D341Med (cell line): Measurements from ENCODE around the gene PRAMEF8.
"Not testable (repeated sequence)": the region's sequence is repeated elsewhere in the genome, so short reads cannot be mapped to it uniquely, and the experiment has no call there.

Experiments used
- DNase-seq: peaks from one replicate; pipeline ENCODE4 v3.0.0; 2012; ENCODE audit warnings: low spot score

Gene PRAMEF8

DNA sequence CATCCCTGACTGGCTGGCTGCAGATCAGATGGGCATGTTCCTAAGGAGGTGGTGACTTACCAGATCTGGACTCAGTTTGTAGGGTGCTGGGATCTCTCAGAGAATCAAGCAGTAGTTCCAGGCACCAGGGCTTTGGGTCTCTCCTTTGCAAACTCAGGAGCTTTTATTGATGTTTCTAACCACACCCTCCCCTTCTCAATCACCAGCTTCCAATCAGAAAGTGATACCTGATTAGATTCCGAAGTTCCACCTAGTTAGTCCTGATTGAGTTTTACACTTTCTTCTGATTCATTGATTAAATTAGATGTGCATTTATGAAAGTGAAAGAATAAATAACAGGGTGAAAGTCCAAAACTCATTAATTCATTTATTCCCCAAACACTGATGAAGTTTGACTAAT is at the start of gene PRAMEF8:
PRAMEF8 (minus strand) TSS at position 101 of the 400 bp plus-strand sequence. CDS start 1,046 bp downstream, outside the sequence.
- DNase-seq, result not testable (repeated sequence)

DNA sequence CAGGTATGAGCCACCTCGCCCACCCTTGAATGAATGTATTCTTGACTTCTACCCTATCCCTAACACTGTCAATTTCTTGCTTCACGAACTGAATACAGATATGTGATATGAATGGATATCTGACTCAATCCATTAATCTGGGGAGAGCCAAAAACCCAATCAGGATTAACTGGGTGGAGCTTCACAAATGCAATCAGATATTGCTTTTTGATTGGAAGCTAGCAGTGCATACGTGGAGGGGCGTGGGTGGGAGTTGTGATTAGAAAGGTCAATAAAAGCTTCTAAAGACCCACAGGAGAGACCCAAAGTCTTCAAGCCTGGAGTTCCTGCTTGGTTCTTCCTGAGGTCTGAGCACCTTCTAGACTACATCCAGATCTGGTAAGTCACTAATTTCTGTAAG is 30.3 kb upstream of the PRAMEF8 start, which contains the start of gene PRAMEF15:
PRAMEF15 (plus strand) TSS at position 301 of the 400 bp plus-strand sequence. CDS start 2,827 bp downstream, outside the sequence.
- DNase-seq, result not testable (repeated sequence)

DNA sequence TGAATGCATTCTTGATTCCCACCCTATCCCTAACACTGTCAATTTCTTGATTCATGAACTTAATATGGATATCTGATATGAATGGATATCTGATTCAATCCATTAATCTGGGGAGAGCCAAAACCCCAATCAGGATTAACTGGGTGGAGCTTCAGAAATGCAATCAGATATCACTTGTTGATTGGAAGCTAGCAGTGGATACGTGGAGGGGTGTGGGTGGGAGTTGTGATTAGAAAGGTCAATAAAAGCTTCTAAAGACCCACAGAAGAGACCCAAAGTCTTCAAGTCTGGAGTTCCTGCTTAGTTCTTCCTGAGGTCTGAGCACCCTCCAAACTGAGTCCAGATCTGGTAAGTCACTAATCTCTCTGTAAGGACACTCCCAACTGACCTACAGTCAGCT is 18.3 kb upstream of the PRAMEF8 start, which contains the start of gene PRAMEF33:
PRAMEF33 (plus strand) TSS at position 301 of the 400 bp plus-strand sequence. CDS start 2,416 bp downstream, outside the sequence.
- not testable (repeated sequence) for DNase-seq

DNA sequence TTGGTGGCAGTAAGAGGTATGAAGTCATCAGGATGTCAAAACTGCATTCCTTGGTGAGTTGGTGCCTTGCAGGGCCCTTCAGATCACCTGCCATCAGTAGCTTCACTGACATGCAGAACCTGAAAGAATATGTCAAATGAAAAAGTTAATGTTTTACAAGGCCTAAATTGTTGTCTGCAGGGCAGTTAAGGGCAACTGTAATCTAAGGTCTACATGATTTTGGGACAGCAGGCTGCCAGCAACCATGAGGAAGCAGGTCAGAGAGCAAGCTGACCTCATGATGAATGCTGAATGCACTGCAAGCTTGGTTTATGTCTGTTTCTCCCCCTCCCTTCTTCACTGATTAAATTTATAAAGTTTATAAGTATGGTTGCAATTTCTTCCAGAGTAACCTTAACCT is 17.3 kb upstream of the PRAMEF8 start:
- not testable (repeated sequence) for DNase-seq

DNA sequence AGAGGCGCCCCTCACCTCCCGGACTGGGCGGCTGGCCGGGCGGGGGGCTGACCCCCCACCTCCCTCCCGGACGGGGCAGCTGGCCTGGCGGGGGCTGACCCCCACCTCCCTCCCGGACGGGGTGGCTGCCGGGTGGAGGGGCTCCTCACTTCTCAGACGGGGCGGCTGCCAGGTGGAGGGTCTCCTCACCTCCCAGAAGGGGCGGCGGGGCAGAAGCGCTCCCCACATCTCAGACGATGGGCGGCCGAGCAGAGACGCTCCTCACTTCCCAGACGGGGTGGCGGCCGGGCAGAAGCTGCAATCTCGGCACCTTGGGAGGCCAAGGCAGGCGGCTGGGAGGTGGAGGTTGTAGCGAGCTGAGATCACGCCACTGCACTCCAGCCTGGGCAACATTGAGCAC is 13.8 kb upstream of the PRAMEF8 start:
- not testable (repeated sequence) for DNase-seq

DNA sequence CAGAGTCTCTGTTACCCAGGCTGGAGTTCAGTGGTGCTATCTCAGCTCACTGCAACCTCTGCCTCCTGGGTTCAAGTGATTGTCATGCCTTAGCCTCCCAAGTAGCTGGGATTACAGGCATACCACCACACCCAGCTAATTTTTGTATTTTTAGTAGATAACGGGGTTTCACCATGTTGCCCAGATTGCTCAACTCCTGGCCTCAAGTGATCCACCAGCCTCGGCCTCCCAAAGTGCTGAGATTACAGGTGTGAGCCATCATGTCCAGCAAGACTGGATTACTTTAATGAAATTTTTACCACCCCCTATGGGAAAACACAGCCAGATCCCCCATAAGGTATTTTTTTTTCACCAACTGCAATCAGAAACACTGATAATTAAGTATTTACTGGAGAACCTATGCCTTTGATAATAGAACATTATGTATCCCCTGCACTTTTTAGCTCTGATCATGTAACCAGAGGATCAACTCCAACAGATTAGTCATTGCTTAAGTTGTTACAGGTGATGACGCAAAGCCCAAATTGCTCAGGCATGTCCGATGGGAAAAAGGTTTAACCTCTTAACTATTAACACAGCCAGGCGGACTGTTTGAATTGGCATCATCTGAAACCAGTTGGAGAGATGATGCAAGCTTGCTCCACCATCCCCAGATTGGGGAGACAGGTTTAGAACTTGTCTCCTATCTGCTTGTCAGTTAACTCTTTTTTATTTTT is 12.4 kb upstream of the PRAMEF8 start:
- DNase-seq, result not testable (repeated sequence)

DNA sequence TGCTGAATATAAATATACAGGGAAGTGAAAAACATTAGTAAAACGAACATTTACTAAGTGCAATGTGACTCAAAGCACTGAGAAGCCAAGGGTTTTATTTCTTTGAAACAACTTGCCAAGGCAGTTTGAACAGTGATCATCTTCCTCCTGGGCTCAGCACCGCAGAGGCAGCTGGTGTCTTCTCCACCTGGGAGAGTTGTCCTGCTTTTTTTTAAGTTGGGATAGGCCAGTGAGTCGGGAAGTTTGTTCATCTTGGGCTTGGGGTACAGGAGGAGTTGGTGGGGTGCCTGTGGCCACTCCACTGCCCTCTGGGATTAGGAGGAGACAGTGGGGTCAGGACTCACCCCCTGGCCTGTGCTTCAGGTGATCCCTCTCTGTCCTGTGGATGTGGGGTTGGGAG is 4.1 kb upstream of the PRAMEF8 start:
- DNase-seq, result not testable (repeated sequence)

DNA sequence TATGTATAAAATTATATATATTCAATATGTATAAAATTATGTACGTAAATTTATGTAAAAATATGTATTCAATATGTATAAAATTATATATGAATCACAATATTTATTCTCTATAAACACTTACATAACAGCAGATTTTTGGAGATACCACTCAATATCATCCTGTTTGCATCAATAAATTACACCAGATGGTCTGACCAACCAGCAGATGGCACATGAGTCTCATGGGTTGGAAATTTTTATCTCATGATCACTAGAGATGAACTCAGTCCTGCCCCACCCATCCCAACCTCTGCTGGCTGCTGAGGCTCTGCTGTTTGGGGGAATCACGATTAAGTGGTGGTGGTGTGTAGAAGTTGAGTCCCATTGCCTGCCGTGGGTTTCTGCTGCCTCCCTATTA is 5.3 kb downstream of the PRAMEF8 start:
- DNase-seq, result not testable (repeated sequence)

DNA sequence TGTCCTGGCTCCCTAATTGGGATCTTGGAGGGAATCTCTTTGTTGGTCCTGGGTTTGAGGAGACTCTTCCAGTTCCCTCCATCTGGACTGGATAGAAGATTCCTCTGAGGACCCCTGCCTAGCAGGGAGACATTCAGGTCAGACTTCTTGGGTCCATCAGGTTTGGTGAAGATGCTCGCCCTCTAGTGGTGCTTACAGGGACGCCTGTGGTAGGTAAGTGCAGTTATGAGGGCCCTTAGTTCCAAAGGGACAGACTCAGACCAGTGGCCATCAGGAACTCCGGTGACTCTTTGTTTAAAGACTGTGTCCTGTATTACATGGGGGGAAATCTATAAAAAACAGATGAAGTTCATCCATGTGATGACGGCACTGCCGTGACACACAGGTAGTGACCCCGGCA is 7.9 kb downstream of the PRAMEF8 start:
- DNase-seq, result not testable (repeated sequence)

DNA sequence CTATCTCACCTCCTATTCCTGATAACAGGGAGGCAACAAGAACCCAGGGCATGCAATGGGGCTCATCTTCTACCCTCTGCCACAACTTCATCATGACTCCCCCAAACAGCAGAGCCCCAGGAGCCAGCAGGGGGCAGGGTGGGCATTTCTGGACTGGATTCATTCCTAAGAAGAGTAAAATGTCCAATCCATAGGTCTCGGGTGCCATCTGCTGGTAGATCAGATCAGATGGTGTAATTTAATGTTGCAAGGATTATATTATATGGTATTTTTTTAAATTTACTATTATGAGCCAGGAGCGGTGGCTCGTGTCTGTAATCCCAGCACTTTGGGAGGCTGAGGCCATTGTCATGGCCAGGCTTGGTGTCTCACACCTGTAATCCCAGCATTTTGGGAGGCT is 19.8 kb downstream of the PRAMEF8 start:
- DNase-seq, result not testable (repeated sequence)

DNA sequence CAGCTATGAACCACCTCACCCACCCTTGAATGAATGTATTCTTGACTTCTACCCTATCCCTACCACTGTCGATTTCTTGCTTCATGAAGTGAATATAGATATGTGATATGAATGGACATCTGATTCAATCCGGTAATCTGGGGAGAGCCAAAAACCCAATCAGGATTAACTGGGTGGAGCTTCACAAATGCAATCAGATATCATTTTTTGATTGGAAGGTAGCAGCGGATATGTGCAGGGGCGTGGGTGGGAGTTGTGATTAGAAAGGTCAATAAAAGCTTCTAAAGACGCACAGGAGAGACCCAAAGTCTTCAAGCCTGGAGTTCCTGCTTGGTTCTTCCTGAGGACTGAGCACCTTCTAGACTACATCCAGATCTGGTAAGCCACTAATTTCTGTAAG is 31.0 kb downstream of the PRAMEF8 start, which contains the start of gene PRAMEF5:
PRAMEF5 (plus strand) TSS at position 301 of the 400 bp plus-strand sequence. CDS start 5,071 bp downstream, outside the sequence.
- not testable (repeated sequence) for DNase-seq

DNA sequence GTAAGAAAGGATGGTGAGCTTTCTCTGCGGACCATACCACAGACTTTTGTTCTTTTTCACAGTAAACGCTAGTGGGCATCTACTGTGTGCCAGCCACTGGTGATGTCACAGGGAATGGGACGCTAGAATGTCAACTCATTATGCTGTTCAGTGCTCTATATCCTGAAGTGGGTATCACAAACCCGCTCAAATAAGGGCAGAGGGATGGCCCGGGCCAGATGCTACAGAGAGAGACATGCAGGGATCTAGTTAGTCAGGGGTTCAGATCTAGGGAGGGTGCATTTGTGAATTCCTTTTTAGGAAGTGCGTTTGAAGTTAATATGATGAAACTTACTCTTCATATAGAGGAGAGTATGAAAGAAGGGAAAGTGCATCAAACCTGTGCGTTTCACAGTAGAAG is 37.8 kb downstream of the PRAMEF8 start:
- not testable (repeated sequence) for DNase-seq

DNA sequence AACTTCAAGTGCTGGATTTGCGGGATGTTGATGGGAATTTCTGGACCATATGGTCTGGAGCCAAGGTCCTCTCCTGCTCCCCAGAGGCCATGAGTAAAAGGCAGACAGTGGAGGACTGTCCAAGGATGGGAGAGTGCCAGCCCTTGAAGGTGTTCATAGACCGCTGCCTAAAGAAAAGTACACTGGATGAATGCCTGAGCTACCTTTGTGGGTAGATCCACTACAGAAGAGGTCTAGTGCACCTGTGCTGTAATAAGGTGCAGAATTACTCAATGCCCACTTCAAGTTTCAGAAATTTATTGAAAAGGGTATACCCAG is 38.4 kb downstream of the PRAMEF8 start:
- DNase-seq, result not testable (repeated sequence)

DNA sequence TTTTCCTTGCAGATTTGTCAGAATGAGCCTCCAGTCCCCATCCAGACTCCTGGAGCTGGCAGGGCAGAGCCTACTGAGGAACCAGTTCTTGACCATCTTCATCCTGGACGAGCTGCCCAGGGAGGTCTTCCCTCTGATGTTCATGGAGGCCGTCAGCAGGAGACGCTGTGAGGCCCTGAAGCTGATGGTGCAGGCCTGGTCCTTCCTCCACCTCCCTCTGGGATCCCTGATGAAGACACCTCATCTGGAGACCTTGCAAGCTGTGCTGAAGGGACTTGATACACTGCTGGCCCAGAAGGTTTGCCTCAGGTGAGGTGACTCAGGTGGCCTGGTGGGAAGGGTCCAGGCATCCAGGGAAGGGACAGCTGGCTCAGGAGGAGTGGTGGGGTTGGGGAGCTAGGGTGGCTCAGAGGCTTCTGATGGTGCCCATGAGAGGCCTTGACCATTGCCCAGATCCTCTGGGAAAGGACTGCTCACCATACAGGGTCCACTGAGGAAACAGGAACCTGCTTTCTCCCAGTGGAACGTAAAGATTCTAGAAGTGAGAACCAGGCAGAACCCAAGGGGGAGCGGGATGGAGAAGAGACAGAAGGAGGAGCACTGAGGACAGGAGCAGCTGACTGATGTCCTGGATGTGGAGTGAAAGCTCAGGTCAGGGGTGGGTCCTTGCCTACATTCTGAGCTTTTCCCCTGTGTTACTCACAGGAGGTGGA is 38.9 kb downstream of the PRAMEF8 start:
- not testable (repeated sequence) for DNase-seq

DNA sequence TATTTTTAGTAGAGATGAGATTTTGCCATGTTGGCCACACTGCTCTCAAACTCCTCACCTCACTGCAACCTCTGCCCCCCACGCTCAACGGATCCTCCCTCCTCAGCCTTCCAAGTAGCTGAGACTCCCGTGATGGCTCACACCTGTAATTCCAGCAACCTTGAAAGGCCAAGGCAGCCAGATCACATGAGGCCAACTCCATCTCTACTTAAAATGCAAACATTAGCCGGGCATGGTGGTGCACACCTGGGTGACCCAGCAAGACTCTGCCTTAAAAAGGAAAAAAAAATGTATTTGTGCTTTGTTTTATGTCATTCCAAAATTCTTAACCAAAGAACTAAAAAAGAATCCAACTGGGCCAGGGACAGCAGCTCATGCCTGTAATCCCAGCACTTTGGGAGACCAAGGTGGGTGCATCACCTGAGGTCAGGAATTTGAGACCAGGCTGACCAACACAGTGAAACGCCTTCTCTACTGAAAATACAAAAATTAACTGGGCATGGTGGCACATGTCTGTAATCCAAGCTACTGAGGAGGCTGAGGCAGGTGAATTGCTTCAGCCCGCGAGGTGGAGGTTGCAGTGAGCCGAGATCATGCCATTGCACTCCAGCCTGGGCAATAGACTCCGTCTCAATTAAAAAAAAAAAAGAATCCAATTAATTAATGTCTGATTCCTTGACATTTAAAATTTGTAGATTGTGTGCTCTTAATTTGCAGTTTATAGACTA is 41.2 kb downstream of the PRAMEF8 start:
- DNase-seq, result not testable (repeated sequence)

DNA sequence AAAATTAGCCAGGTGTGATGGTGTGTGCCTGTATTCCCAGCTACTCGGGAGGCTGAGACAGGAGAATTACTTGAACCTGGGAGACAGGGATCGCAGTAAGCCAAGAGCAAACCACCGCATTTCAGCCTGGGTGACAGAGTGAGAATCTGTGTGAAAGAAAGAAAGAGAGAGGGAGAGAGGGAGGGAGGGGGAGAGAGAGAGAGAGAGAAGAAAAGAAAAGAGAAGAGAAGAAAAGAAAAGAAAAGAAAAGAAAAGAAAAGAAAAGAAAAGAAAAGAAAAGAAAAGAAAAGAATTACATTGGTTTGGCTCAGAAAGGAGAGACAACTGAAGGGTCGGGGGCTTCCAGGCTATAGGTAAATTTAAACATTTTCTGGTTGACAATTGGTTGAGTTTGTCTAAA is 45.3 kb downstream of the PRAMEF8 start:
- not testable (repeated sequence) for DNase-seq

DNA sequence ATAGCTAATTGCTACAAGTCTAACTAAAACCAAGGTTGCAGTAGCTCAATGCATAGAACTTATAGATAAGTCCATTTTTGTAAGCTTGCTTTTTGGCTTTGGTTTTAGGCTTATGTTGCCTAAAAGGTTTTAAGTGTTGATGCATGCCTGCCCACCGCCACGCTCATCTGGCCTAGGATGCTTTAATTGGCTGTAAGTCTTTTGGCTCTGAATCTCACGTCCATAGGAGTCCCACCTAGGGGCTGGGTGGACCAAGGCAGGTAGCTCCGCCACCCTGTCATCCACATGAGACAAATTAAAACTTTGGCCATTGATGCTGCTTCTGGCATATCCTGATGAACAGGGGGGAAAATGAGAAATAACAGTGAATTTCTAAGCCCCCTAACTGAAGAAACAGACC is 47.4 kb downstream of the PRAMEF8 start:
- DNase-seq, result not testable (repeated sequence)

DNA sequence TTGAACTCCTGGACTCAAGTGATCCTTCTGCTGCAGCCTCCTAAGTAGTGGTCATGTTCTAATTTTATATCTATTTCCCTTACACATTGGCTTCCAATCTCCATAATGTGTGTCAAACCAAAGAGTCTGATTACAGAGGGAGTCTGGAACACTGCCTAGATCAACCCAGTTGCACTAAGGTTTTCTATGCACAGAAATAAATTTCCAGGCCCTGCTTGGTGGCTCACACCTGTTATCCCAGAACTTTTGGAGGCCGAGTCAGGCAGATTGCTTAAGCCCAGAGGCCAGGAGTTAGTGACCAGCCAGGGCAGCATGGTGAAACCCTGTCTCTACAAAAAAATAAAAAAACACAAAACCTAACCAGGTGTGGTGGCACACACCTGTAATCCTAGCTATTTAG is 50.9 kb downstream of the PRAMEF8 start:
- not testable (repeated sequence) for DNase-seq

DNA sequence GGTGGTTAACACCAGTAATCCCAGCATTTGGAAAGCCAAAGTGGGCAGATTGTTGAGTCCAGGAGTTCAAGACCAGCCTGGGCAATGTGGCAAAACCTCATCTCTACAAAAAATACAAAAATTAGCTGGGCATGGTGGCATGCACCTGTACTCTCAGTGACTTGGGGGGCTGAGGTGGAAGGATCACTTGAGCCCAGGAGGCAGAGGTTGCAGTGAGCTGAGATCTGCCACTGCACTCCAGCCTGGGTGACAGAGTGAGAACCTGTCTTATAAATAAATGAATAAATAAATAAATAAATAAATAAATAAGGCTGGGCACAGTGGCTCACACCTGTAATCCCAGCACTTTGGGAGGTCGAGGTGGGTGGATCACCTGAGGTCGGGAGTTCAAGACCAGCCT is 52.9 kb downstream of the PRAMEF8 start:
- not testable (repeated sequence) for DNase-seq
